ENCODE measurements around the gene FOLR2.

DNA sequence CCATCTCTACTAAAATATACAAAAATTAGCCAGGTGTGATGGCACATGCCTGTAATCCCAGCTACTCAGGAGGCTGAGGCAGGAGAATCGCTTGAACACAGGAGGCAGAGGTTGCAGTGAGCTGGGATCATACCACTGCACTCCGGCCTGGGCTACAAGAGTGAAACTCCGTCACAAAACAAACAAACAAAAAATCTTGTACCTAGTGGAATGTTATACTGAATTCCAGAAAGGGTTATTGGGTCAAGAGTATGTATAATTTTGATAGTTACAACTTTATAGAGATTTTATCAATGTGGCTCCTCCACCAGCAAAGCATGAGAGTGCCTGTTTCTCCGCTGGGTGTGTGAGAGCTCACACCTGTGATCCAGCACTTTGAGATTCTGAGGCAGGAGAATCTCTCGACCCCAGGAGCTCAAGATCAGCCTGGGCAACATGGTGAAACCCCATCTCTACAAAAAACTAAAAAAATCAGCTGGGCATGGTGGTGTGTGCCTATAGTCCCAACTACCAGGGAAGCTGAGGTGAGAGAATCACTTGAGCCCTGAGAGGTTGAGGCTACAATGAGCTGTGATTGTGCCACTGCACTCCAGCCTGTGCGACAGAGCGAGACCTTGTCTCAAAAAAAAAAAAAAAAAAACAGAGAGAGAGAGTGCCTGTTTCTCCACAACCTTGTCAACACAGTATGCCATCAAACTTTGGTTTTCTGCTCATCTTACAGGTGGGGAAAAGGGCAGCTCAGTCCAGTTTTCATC lies 37.4 kb upstream of the FOLR2 start:
- TF ChIP-seq CTCF (IDR thresholded peaks at IDR 0.05 in 4 of 5, conservative IDR thresholded peaks at IDR 0.05 in 1 of 5) (no peak), POLR2A (IDR thresholded peaks at IDR 0.05) (no peak)

Measured in gastrocnemius medialis (tissue), 4 donors.